GM18505 (cell line): ENCODE results near the gene HSD11B2.

Source experiments
- ATAC-seq: cut with Tn5 transposase; IDR thresholded peaks from one replicate; pipeline ENCODE4 v1.9.1; 2021; ENCODE audit not compliant: unreplicated experiment
- POLR2A ChIP-seq: IDR thresholded peaks from 4 replicates; pipeline ENCODE4 v1.6.1; 2011; ENCODE audit warnings: borderline replicate concordance; ENCODE audit not compliant: insufficient read depth, insufficient read length; ENCODE audit errors: extremely low read depth

HSD11B2 gene

GRCh38 chr16:67481561-67482232, 50.8 kb downstream of the HSD11B2 start:
- TF ChIP-seq POLR2A, result no peak
- no peak for ATAC-seq

GRCh38 chr16:67482233-67482924, 51.5 kb downstream of the HSD11B2 start:
- TF ChIP-seq POLR2A, result no peak
- no peak for ATAC-seq

GRCh38 chr16:67483150-67483549, 52.2 kb downstream of the HSD11B2 start, which contains the start of gene AGRP:
AGRP (minus strand) TSS chr16:67483547; CDS start chr16:67483398, 149 bp downstream.
- TF ChIP-seq POLR2A, result no peak
- no peak for ATAC-seq

- no peak for TF ChIP-seq POLR2A
- no peak for ATAC-seq
These were observed 53.0 kb downstream of the HSD11B2 start for GRCh38 chr16:67483731-67484525.

- ATAC-seq, result no peak
- no peak for TF ChIP-seq POLR2A
These were observed 55.9 kb downstream of the HSD11B2 start for GRCh38 chr16:67486805-67487204.
